G401.6 (cell line): ENCODE results near the gene FAM76A.
"Not testable (repeated sequence)": the region's sequence is repeated elsewhere in the genome, so short reads cannot be mapped to it uniquely, and the experiment has no call there.

Experiments used
- FAIRE-seq: peaks from 2 replicates; lab custom pipeline; 2012; peaks lifted over from hg19 to GRCh38; lab: Jason Lieb, UNC

Gene FAM76A

GRCh38 chr1:27724961-27725373 lies 794 bp upstream of the FAM76A start:
- FAIRE-seq: no peak

- no peak for FAIRE-seq
Observed at GRCh38 chr1:27726173-27727044, 648 bp downstream of the FAM76A start.

DNA sequence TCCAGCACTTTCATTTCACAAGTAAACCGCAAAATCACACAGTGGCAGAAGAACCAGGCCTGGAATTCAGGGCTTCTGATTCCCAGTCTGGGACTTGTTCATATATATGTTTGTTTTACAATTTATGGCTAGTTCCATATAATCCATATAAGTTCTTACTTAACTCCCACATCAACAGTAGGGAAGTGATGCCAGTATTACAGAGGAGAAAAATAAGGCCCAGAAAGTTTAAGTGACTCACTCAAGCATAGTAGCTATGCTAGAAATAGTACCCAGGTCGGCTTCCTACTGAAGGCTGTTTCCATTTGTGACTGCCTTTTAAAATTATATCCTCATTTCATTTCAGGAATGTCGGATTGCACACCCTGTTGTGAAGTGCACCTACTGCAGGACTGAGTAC lies 1.4 kb downstream of the FAM76A start:
- no peak for FAIRE-seq

DNA sequence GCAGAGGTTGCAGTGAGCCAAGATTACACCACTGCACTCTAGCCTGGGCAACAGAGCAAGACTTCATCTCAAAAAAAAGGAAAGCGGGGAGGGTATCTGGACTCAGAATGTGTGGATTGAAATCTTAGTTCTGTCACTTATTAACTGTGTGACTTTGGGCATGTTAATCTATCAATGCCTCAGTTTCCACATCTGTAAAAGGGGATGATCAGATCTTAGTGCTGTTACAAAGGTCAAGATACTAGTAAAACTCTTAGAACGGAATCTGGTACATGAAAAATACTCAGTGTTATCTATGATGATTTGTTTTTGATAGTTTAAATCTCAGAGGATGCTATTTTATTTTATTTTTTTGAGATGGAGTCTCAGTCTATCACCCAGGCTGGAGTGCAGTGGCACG lies 10.5 kb downstream of the FAM76A start:
- no peak for FAIRE-seq

- FAIRE-seq: no peak
Observed at GRCh38 chr1:27741121-27741520, 15.4 kb downstream of the FAM76A start.

DNA sequence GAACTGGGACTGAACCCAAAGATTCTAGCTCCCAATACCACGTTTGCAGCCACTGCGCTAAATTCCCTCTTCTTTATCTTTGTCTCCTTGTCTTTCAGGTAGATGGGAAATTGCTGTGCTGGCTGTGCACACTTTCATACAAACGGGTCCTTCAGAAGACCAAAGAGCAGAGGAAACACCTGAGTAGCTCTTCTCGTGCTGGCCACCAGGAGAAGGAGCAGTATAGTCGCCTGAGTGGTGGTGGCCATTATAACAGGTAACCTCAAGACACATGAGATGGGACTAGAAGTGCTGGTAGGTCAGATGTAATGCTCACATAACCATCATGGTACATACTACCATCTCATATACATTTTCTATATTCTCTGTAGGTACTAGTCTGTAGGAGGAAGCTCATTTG lies 18.8 kb downstream of the FAM76A start:
- FAIRE-seq: no peak

DNA sequence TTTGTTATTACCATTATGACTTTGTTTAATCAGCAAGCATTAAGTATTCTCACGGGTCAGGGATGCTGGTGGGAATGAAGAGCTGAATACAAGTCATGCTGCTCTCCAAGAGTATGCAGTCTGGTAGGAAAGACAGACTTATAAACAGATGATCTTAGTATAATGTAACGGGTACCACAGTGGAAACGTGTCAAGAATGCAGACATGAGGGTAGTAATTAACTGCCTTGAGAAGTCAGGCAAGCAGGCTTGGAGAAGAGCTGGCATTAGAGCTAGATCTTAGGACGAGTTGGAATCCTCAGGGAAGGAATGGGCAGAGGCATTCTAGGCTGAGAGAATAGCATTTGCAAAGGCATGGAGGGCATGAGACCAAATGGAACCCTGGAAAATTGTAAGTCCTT lies 19.7 kb downstream of the FAM76A start:
- no peak for FAIRE-seq

DNA sequence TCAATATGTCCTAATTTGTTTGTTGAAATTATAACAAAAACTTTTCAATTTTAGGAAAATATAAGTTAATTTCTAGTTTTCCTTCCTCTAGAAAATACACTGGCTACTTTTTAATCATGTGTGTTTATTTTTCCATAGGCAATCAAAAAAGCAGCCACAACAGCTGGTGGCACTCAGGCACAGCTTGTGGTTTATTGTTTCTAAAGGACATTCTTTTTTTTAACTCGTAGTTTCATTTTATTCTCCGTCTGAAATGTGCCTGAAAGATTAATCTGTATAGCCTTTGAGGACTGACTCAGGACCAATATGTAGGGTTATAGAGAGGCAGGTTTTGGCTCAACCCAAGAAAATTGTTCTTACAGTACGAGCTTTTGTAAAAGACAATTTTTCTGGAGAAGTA lies 26.6 kb downstream of the FAM76A start:
- FAIRE-seq: no peak

- no peak for FAIRE-seq
Observed at GRCh38 chr1:27755286-27755685, 29.5 kb downstream of the FAM76A start.

DNA sequence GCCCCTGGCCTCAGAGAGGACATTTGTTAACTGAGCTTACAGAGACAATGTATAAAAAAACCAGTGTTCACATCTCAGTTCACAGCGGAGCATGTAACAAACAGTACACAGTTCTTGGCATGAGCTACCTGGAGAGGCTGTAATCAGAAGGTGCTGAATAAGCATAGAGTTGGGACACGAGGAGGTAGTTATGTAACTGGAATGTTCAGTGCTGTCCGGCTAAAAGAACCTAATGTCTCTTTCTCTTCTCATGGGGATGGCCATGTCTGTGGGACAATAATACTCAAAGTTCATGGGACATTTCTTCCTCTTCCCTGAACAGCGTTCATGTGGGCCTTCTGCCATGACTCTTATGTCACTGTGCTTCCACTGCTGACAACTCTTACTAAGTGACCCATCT lies 30.1 kb downstream of the FAM76A start:
- FAIRE-seq: no peak

DNA sequence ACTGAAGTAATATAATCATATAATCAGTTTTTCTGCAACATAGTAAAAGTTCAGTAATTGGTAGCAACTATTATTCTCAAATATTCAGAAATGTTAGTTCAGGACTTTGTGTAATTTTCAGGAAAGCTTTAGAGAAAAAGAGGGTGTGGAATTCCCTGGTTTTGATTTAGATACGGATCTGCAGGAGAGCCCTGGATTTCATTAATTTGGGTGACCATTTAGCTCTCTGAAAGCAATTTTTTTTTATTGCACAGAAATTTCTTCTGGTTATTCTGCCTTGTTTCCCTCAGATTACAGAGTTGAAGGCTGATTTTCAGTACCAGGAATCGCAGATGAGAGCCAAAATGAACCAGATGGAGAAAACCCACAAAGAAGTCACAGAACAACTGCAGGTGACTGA lies 33.5 kb downstream of the FAM76A start:
- no peak for FAIRE-seq

DNA sequence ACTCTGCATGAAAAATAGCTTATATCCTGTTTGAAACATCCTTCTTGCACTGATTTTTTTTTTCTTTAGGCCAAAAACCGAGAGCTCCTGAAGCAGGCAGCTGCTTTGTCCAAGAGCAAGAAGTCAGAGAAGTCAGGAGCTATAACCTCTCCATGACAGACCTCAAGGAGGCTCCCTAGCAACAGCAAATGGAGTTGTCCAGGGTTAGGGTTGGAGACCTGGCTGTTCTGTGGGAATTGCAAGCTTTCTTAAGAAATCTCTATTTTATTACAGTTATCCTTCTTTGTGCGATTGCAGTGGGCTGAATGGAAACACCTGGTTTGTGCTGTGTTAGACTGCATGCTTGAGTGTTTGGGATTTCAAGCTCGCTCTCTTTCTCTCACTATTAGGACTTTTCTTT lies 34.7 kb downstream of the FAM76A start:
- FAIRE-seq: no peak

- FAIRE-seq: no peak
Observed at GRCh38 chr1:27762033-27762432, 36.3 kb downstream of the FAM76A start.

- no peak for FAIRE-seq
Observed at GRCh38 chr1:27763358-27763757, 37.6 kb downstream of the FAM76A start.

DNA sequence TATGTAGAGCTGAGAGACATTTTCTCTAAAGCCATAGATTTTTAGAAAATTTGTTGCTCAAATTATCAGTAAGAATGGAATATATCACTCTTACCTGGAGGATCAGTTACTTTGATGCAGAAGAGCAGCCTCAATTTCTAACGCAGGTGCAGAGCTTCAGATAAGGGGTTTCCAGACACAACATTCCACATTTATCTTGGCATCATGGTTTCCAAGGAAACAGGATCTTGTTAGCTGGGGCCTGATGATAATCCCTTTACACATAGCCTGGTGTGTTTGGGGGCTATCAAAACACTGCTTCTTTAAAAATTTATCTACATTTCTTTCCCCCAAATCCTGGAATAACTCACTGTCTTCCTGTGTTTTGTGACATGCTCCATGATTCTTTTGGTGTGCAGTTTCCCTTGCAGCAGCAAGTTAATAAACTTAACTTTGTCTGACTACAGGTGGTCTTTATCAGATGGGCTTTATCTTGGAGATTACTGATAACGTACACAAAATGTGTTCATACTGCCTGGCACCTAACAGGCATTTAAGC lies 44.6 kb downstream of the FAM76A start:
- no peak for FAIRE-seq

GRCh38 chr1:27772036-27772931 lies 46.5 kb downstream of the FAM76A start:
- FAIRE-seq: no peak

GRCh38 chr1:27772932-27773825 lies 47.4 kb downstream of the FAM76A start, which contains the start of gene STX12:
Gene STX12, plus strand, starts transcription at chr1:27773219. Its CDS starts 89 bp downstream, at chr1:27773308.
- peak; percentile 88 for FAIRE-seq

- FAIRE-seq: no peak
Observed at GRCh38 chr1:27773826-27774445, 48.2 kb downstream of the FAM76A start.

DNA sequence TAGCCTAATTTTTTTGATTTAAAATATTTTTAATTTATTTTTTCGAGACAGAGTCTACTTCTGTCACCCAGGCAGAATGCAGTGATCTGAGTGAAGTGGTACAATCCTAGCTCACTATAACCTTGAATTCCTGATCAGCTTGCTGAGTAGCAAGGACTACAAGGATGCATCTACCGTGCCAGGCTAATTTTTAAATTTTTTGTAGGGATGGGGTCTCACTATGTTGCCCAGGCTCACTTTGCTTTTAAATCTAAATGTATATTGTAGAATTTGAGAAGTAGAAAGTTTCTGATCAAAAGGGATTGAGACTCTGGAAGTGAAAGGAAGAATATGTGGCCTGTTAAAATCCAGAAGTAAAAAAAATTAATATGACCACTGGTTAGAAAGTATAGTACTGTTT lies 48.9 kb downstream of the FAM76A start:
- FAIRE-seq: no peak

- FAIRE-seq: not testable (repeated sequence)
Observed at GRCh38 chr1:27775336-27775735, 49.6 kb downstream of the FAM76A start.

- FAIRE-seq: not testable (repeated sequence)
Observed at GRCh38 chr1:27776276-27776675, 50.5 kb downstream of the FAM76A start.
